OCI-LY1 (cell line): Measurements from ENCODE around the gene KANTR.

Source experiments
- H2AFZ ChIP-seq: fragments of 200-600 bp; sonication (generic), shearing (Covaris generic); 2 replicates; pipeline ENCODE4 v1.6.0; 2014; ENCODE audit warnings: antibody characterized with exemption, mild to moderate bottlenecking, low read length
- H3F3A ChIP-seq: fragments of 200-600 bp; sonication (generic), shearing (Covaris generic); 2 replicates; pipeline ENCODE4 v1.6.0; 2014; ENCODE audit warnings: mild to moderate bottlenecking, antibody characterized with exemption, low read length, moderate library complexity; ENCODE audit not compliant: insufficient read depth
- H3K27ac ChIP-seq: fragments of 200-600 bp; sonication (generic); 2 replicates; pipeline ENCODE4 v1.5.1; 2014; ENCODE audit warnings: low read length, mixed run types, mild to moderate bottlenecking, low read depth; ENCODE audit not compliant: poor library complexity, severe bottlenecking
- H3K27me3 ChIP-seq: fragments of 200-600 bp; sonication (generic); 2 replicates; pipeline ENCODE4 v1.6.0; 2014; ENCODE audit warnings: antibody characterized with exemption, mild to moderate bottlenecking, low read length, moderate library complexity; ENCODE audit not compliant: insufficient read depth
- H3K36me3 ChIP-seq: fragments of 200-600 bp; sonication (generic); 2 replicates; pipeline ENCODE4 v1.6.1; 2014; ENCODE audit warnings: mild to moderate bottlenecking, antibody characterized with exemption, low read length, moderate library complexity, mixed read lengths; ENCODE audit not compliant: insufficient read depth
- H3K4me1 ChIP-seq: fragments of 200-600 bp; sonication (generic); 2 replicates; pipeline ENCODE4 v1.5.1; 2014; ENCODE audit warnings: mild to moderate bottlenecking, low read length, moderate library complexity; ENCODE audit not compliant: insufficient read depth, severe bottlenecking
- H3K4me2 ChIP-seq: fragments of 200-600 bp; sonication (generic), shearing (Covaris generic); 2 replicates; pipeline ENCODE4 v1.6.1; 2014; ENCODE audit warnings: low read length
- H3K4me3 ChIP-seq: fragments of 200-600 bp; sonication (generic); 2 replicates; pipeline ENCODE4 v1.5.1; 2014; ENCODE audit warnings: low read length, low read depth, mild to moderate bottlenecking, mixed read lengths; ENCODE audit not compliant: poor library complexity, severe bottlenecking
- H3K79me2 ChIP-seq: fragments of 200-600 bp; shearing (Covaris generic); 2 replicates; pipeline ENCODE4 v1.6.1; 2016; ENCODE audit warnings: mixed run types, low read length, mixed read lengths; ENCODE audit not compliant: insufficient read depth
- H3K9ac ChIP-seq: fragments of 200-600 bp; sonication (generic), shearing (Covaris generic); 2 replicates; pipeline ENCODE4 v1.6.1; 2014; ENCODE audit warnings: mild to moderate bottlenecking, low read length, mixed read lengths
- H3K9me2 ChIP-seq: fragments of 200-600 bp; sonication (generic), shearing (Covaris generic); 2 replicates; pipeline ENCODE4 v1.6.1; 2014; ENCODE audit warnings: low read depth, mild to moderate bottlenecking, low read length, mixed read lengths
- H3K9me3 ChIP-seq: fragments of 200-600 bp; shearing (Covaris generic); 2 replicates; pipeline ENCODE4 v1.6.1; 2014; ENCODE audit warnings: low read length, mixed read lengths
- H4K20me1 ChIP-seq: fragments of 200-600 bp; sonication (generic), shearing (Covaris generic); 2 replicates; pipeline ENCODE4 v1.6.0; 2016; ENCODE audit warnings: mild to moderate bottlenecking, low read length; ENCODE audit not compliant: insufficient read depth
- CTCF ChIP-seq: fragments of 200-600 bp; sonication (generic), shearing (Covaris generic); IDR thresholded peaks from 2 replicates; pipeline ENCODE4 v1.5.1; 2017; ENCODE audit warnings: mild to moderate bottlenecking, antibody characterized with exemption, low read length, moderate library complexity, mixed read lengths
- EZH2 ChIP-seq: fragments of 200-600 bp; sonication (generic), shearing (Covaris generic); IDR thresholded peaks from 2 replicates; pipeline ENCODE4 v1.8.0; 2017; ENCODE audit warnings: borderline replicate concordance, mixed run types, mild to moderate bottlenecking, antibody characterized with exemption, low read length, moderate library complexity, mixed read lengths

The KANTR gene

DNA sequence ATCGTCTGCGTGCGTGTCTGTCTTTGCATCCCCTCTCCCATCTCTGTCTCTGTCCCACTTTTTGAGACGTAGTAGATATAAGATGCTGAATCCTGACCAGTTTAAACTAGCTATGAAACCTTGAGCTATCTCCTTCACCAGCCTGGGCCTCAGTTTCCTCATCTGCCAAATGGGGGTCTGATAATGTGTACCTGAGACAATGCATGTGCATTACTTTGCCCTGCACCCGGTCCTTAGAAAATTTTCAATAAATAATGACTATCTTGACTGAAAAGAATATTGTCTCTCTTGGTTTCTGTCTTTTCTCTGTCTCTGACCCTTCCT, 602 bp downstream of the KANTR start:
- no peak for TF ChIP-seq CTCF
- no peak for TF ChIP-seq EZH2
- H3K27me3 ChIP-seq, result no peaks in the 10 kb centered on the region
- H3K36me3 ChIP-seq, result peaks cover 2% of the 10 kb centered on the region; the same call in 1 of the 2 replicates
- H3K9me2 ChIP-seq, result no peaks in the 10 kb centered on the region
- H4K20me1 ChIP-seq, result no peaks in the 10 kb centered on the region
- H2AFZ ChIP-seq, result no peak overlapping the region
- peak overlapping the region; percentile 89 for H3K4me2 ChIP-seq
- H3K79me2 ChIP-seq, result 0 out of 2 replicates have a peak, but pooled peaks cover 4% of the 10 kb centered on the region
- H3K4me1 ChIP-seq, result peaks cover 19% of the 10 kb centered on the region
- peak overlapping the region; percentile 83 for H3K9ac ChIP-seq
- no peaks in the 10 kb centered on the region for H3F3A ChIP-seq
- H3K9me3 ChIP-seq, result no peaks in the 10 kb centered on the region
- peak overlapping the region; percentile 87 for H3K4me3 ChIP-seq
- peak overlapping the region; percentile 84 for H3K27ac ChIP-seq

DNA sequence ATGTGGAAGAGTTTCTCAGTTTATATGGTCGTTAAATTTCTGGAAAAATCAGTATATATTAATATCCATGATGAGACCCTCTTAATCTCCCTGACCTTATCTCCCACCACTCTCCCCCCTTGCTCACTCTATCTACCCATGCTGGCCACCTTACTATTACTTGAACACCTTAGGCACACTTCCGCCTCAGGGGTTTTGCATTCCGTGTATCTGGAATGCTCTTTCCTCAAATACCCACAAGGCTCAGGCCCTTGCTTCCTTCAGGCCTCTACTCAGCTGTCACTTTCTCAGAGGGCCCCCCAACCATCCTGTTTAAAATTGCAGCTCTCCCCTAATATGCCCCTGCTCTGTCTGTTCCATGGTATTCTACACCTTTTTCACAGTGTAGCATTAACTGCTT, 1.9 kb downstream of the KANTR start:
- Histone ChIP-seq H3K36me3 (peaks cover 4% of the 10 kb centered on the region; the same call in 1 of the 2 replicates), H3K9me2 (no peaks in the 10 kb centered on the region), H3K79me2 (0 out of 2 replicates have a peak, but pooled peaks cover 4% of the 10 kb centered on the region), H4K20me1 (no peaks in the 10 kb centered on the region), H2AFZ (no peak overlapping the region), H3F3A (no peaks in the 10 kb centered on the region), H3K9ac (no peak overlapping the region), H3K4me1 (peaks cover 19% of the 10 kb centered on the region), H3K4me2 (no peak overlapping the region; the same call in 1 of the 2 replicates), H3K4me3 (no peak overlapping the region), H3K27ac (no peak overlapping the region), H3K9me3 (no peaks in the 10 kb centered on the region), H3K27me3 (no peaks in the 10 kb centered on the region)
- TF ChIP-seq EZH2, result no peak
- TF ChIP-seq CTCF, result no peak

GRCh38 chrX:53114864-53115549, 21.1 kb downstream of the KANTR start:
- TF ChIP-seq EZH2 (no peak), CTCF (no peak)
- Histone ChIP-seq H4K20me1 (no peaks in the 10 kb centered on the region), H3K36me3 (peaks cover 4% of the 10 kb centered on the region), H3K79me2 (no peaks in the 10 kb centered on the region), H3K27me3 (no peaks in the 10 kb centered on the region), H3K4me1 (no peaks in the 10 kb centered on the region), H3K9ac (no peak overlapping the region), H2AFZ (no peak overlapping the region), H3K4me2 (no peak overlapping the region), H3K4me3 (no peak overlapping the region), H3K9me3 (no peaks in the 10 kb centered on the region), H3K9me2 (no peaks in the 10 kb centered on the region), H3F3A (no peaks in the 10 kb centered on the region), H3K27ac (no peak overlapping the region)
